ENCODE measurements around the gene CHPF2.

Gene CHPF2

DNA sequence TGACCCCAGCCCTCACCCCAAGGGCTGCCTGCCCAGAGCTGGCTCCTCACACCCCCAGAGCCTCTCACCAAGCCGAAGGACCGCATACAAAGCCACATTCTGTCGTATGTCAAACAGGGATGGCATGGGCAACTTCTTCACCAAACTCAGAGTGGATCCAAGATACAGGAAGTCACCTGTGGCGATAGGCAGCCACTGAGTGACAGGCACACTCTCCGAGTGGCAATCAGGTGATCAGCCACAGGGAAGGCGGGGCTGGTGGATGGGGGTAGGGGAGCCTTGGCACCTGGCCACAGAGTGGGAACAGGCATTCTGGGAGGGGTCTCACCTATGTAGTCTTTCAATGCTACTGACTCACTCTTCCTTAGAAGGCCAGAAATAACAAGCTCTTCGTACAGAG is 38.1 kb upstream of the CHPF2 start:
- no peak overlapping the region for H3K27ac ChIP-seq (ENCODE audit: low read length)
- H3K9ac ChIP-seq (ENCODE audit: low read length in 2 of 2), result no peak overlapping the region
- peaks cover 0 to 15% of the 10 kb centered on the region in 2 donors for H3K27me3 ChIP-seq (ENCODE audit: control insufficient read depth in 1 of 2, insufficient read depth in 2 of 2, low read length in 2 of 2)
- no peak overlapping the region for H3K4me3 ChIP-seq (ENCODE audit: low read length in 2 of 2)
- H3K4me1 ChIP-seq (ENCODE audit: control insufficient read depth, insufficient read depth, low read length), result no peaks in the 10 kb centered on the region
- no peaks in the 10 kb centered on the region for H3K36me3 ChIP-seq (ENCODE audit: control insufficient read depth in 2 of 2, insufficient read depth in 2 of 2, low read length in 2 of 2)
- no peaks in the 10 kb centered on the region for H3K9me3 ChIP-seq (ENCODE audit: control insufficient read depth in 2 of 2, low read length in 2 of 2)

DNA sequence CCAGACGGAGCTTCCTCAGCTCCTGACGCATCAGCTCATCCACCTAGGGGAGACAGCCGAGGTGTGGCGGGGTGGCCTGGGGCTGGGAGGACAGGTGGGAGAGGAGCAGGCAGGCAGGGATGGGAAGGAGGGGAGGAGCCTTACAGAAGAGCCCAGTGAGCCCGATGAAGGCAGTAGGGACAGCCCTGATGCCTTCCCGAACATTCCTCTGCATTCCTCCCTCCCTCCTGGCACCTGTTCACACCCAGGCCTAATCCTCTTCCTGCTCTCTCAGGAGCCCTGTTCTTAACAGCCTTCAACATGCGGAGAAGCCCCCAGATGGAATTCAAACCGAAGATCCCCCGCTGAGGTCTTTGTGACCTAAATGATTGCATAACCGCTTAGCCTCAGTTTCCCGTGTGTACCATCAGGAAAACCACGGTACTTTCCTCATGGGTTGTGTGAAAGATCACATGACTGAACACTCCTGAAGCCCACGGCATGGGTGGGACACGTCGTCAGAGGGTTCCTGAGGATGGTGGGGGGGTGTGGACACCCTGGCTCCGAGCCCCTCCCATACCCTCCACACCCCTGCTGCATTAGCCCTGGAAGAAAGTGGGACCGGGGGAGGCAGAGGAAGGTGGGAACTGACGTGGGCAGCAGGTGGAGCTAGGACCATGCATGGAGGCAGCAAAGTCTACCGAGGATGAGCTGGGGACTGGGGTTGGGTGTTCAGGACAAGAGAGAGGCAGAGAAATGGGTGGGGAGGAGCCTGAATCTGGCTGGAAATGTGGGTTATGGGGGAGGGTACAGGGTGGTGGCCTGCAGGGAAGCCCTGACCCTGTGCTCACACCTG is 36.5 kb upstream of the CHPF2 start:
- Histone ChIP-seq H3K4me3 (ENCODE audit: low read length in 2 of 2) (no peak overlapping the region), H3K4me1 (ENCODE audit: control insufficient read depth, insufficient read depth, low read length) (peaks cover 6% of the 10 kb centered on the region), H3K27ac (ENCODE audit: low read length) (no peak overlapping the region), H3K36me3 (ENCODE audit: control insufficient read depth in 2 of 2, insufficient read depth in 2 of 2, low read length in 2 of 2) (no peaks in the 10 kb centered on the region), H3K27me3 (ENCODE audit: control insufficient read depth in 1 of 2, insufficient read depth in 2 of 2, low read length in 2 of 2) (peaks cover 0 to 15% of the 10 kb centered on the region in 2 donors), H3K9ac (ENCODE audit: low read length in 2 of 2) (no peak overlapping the region), H3K9me3 (ENCODE audit: control insufficient read depth in 2 of 2, low read length in 2 of 2) (no peaks in the 10 kb centered on the region)

GRCh38 chr7:151197932-151198331 is 34.4 kb upstream of the CHPF2 start:
- Histone ChIP-seq H3K4me3 (ENCODE audit: low read length in 2 of 2) (no peak overlapping the region), H3K27me3 (ENCODE audit: control insufficient read depth in 1 of 2, insufficient read depth in 2 of 2, low read length in 2 of 2) (peaks cover 0 to 15% of the 10 kb centered on the region in 2 donors), H3K27ac (ENCODE audit: low read length) (no peak overlapping the region), H3K9me3 (ENCODE audit: control insufficient read depth in 2 of 2, low read length in 2 of 2) (no peaks in the 10 kb centered on the region), H3K4me1 (ENCODE audit: control insufficient read depth, insufficient read depth, low read length) (peaks cover 6% of the 10 kb centered on the region), H3K9ac (ENCODE audit: low read length in 2 of 2) (no peak overlapping the region), H3K36me3 (ENCODE audit: control insufficient read depth in 2 of 2, insufficient read depth in 2 of 2, low read length in 2 of 2) (no peaks in the 10 kb centered on the region)

GRCh38 chr7:151198945-151199848 is 33.1 kb upstream of the CHPF2 start:
- peaks cover 6% of the 10 kb centered on the region for H3K4me1 ChIP-seq (ENCODE audit: control insufficient read depth, insufficient read depth, low read length)
- H3K36me3 ChIP-seq (ENCODE audit: control insufficient read depth in 2 of 2, insufficient read depth in 2 of 2, low read length in 2 of 2), result no peaks in the 10 kb centered on the region
- H3K9ac ChIP-seq (ENCODE audit: low read length in 2 of 2), result no peak overlapping the region
- H3K27me3 ChIP-seq (ENCODE audit: control insufficient read depth in 1 of 2, insufficient read depth in 2 of 2, low read length in 2 of 2), result peaks cover 4 to 20% of the 10 kb centered on the region in 2 donors
- H3K27ac ChIP-seq (ENCODE audit: low read length), result no peak overlapping the region
- no peaks in the 10 kb centered on the region for H3K9me3 ChIP-seq (ENCODE audit: control insufficient read depth in 2 of 2, low read length in 2 of 2)
- H3K4me3 ChIP-seq (ENCODE audit: low read length in 2 of 2), result no peak overlapping the region

GRCh38 chr7:151201344-151201743 is 30.9 kb upstream of the CHPF2 start:
- Histone ChIP-seq H3K4me3 (ENCODE audit: low read length in 2 of 2) (no peak overlapping the region), H3K9me3 (ENCODE audit: control insufficient read depth in 2 of 2, low read length in 2 of 2) (no peaks in the 10 kb centered on the region)

DNA sequence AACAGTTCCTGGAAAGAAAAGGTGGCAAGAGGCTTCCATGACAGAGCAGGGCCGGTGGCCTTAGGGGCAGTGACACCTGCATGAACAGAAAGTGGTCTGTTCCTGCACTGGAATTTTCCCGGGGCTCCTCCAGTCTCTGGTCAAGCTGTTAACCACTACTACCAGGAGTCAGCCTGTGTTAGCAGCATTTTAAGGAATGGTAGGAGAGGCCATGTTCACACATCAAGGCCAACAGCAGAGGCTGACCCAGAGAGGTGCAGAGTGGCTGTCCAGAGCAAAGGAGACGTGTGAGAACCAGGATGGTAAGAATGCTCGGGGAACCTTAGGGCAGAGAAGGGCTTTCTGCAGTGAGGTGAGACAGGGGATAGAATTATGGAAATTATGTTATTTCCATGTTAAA is 30.5 kb upstream of the CHPF2 start:
- Histone ChIP-seq H3K27me3 (ENCODE audit: control insufficient read depth in 1 of 2, insufficient read depth in 2 of 2, low read length in 2 of 2) (peaks cover 9 to 15% of the 10 kb centered on the region in 2 donors), H3K9ac (ENCODE audit: low read length in 2 of 2) (no peak overlapping the region), H3K9me3 (ENCODE audit: control insufficient read depth in 2 of 2, low read length in 2 of 2) (no peaks in the 10 kb centered on the region), H3K36me3 (ENCODE audit: control insufficient read depth in 2 of 2, insufficient read depth in 2 of 2, low read length in 2 of 2) (no peaks in the 10 kb centered on the region), H3K27ac (ENCODE audit: low read length) (no peak overlapping the region), H3K4me3 (ENCODE audit: low read length in 2 of 2) (no peak overlapping the region), H3K4me1 (ENCODE audit: control insufficient read depth, insufficient read depth, low read length) (peaks cover 6% of the 10 kb centered on the region)

More at GRCh38 chr7:151201344-151201743, 30.9 kb upstream of the CHPF2 start:
- H3K36me3 ChIP-seq (ENCODE audit: control insufficient read depth in 2 of 2, insufficient read depth in 2 of 2, low read length in 2 of 2), result no peaks in the 10 kb centered on the region
- H3K27me3 ChIP-seq (ENCODE audit: control insufficient read depth in 1 of 2, insufficient read depth in 2 of 2, low read length in 2 of 2), result peaks cover 9 to 17% of the 10 kb centered on the region in 2 donors
- H3K9ac ChIP-seq (ENCODE audit: low read length in 2 of 2), result no peak overlapping the region
- H3K4me1 ChIP-seq (ENCODE audit: control insufficient read depth, insufficient read depth, low read length), result peaks cover 6% of the 10 kb centered on the region
- H3K27ac ChIP-seq (ENCODE audit: low read length), result no peak overlapping the region

- Histone ChIP-seq H3K4me3 (ENCODE audit: low read length in 2 of 2) (no peak overlapping the region), H3K36me3 (ENCODE audit: control insufficient read depth in 2 of 2, insufficient read depth in 2 of 2, low read length in 2 of 2) (no peaks in the 10 kb centered on the region), H3K27ac (ENCODE audit: low read length) (no peak overlapping the region), H3K27me3 (ENCODE audit: control insufficient read depth in 1 of 2, insufficient read depth in 2 of 2, low read length in 2 of 2) (peaks cover 9 to 14% of the 10 kb centered on the region in 2 donors), H3K4me1 (ENCODE audit: control insufficient read depth, insufficient read depth, low read length) (peaks cover 6% of the 10 kb centered on the region), H3K9me3 (ENCODE audit: control insufficient read depth in 2 of 2, low read length in 2 of 2) (no peaks in the 10 kb centered on the region), H3K9ac (ENCODE audit: low read length in 2 of 2) (no peak overlapping the region)
Observed at GRCh38 chr7:151202836-151203235, 29.4 kb upstream of the CHPF2 start.

DNA sequence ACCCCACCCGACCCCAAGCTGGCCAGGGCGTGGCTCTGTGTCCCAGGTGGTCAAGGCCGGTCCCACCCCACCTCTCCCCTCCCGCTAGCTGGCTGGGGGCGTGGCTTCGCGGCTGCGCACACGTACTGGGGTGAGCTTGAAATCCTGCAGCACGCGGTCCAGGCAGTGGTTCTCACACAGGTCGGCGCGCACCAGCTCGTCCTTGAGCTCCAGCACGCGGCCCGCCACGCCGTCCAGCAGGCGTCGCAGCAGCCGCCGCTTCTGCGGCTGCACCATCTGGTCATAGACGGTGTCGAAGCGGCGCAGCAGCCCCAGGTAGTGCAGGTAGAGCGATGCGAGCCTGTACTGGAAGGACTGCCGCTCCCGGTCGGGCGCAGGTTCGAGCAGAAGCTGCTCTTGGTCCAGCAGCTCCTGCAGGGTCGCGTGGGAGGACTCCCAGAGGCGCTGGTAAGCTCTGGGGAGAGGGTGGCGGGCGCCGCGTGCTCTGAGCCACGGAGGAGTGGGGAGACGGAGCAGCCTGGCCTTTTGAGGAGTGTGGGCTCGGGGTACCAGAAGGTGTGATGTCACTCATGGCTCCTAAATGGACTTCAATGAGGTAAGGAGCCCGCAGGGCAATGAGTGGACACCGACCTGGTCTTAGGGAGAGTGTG is 27.8 kb upstream of the CHPF2 start:
- H3K27ac ChIP-seq (ENCODE audit: low read length), result no peak overlapping the region
- H3K9me3 ChIP-seq (ENCODE audit: control insufficient read depth in 2 of 2, low read length in 2 of 2), result no peaks in the 10 kb centered on the region
- no peak overlapping the region for H3K9ac ChIP-seq (ENCODE audit: low read length in 2 of 2)
- no peak overlapping the region for H3K4me3 ChIP-seq (ENCODE audit: low read length in 2 of 2)
- peaks cover 9 to 14% of the 10 kb centered on the region in 2 donors for H3K27me3 ChIP-seq (ENCODE audit: control insufficient read depth in 1 of 2, insufficient read depth in 2 of 2, low read length in 2 of 2)
- peaks cover 4% of the 10 kb centered on the region for H3K4me1 ChIP-seq (ENCODE audit: control insufficient read depth, insufficient read depth, low read length)
- no peaks in the 10 kb centered on the region for H3K36me3 ChIP-seq (ENCODE audit: control insufficient read depth in 2 of 2, insufficient read depth in 2 of 2, low read length in 2 of 2)

DNA sequence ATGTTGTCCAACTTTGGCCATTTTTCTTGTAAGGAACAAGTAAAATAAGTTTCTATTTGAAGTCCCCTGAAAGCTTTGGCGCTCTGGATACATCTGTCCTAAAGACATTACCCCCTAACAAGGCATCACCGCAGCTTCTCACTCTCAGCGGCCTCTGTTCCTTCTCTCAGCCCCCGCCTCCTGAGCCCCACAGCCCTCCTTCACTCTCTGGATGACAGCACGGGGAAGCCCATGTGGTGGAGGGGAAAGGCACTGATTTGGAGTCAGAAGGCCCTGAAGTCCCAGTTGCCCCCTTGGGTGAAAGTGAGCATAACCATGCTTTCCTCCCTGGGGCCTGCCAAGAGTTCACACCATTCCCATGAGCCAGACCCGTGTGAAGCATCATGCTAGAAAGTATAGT is 26.6 kb upstream of the CHPF2 start:
- H3K4me1 ChIP-seq (ENCODE audit: control insufficient read depth, insufficient read depth, low read length), result no peaks in the 10 kb centered on the region
- H3K36me3 ChIP-seq (ENCODE audit: control insufficient read depth in 2 of 2, insufficient read depth in 2 of 2, low read length in 2 of 2), result no peaks in the 10 kb centered on the region
- peaks cover 9 to 14% of the 10 kb centered on the region in 2 donors for H3K27me3 ChIP-seq (ENCODE audit: control insufficient read depth in 1 of 2, insufficient read depth in 2 of 2, low read length in 2 of 2)
- H3K27ac ChIP-seq (ENCODE audit: low read length), result no peak overlapping the region
- H3K9me3 ChIP-seq (ENCODE audit: control insufficient read depth in 2 of 2, low read length in 2 of 2), result no peaks in the 10 kb centered on the region
- no peak overlapping the region for H3K9ac ChIP-seq (ENCODE audit: low read length in 2 of 2)
- no peak overlapping the region for H3K4me3 ChIP-seq (ENCODE audit: low read length in 2 of 2)

GRCh38 chr7:151206914-151207313 is 25.4 kb upstream of the CHPF2 start:
- Histone ChIP-seq H3K36me3 (ENCODE audit: control insufficient read depth in 2 of 2, insufficient read depth in 2 of 2, low read length in 2 of 2) (no peaks in the 10 kb centered on the region), H3K9ac (ENCODE audit: low read length in 2 of 2) (no peak overlapping the region), H3K9me3 (ENCODE audit: control insufficient read depth in 2 of 2, low read length in 2 of 2) (no peaks in the 10 kb centered on the region), H3K4me3 (ENCODE audit: low read length in 2 of 2) (no peak overlapping the region), H3K27ac (ENCODE audit: low read length) (no peak overlapping the region), H3K27me3 (ENCODE audit: control insufficient read depth in 1 of 2, insufficient read depth in 2 of 2, low read length in 2 of 2) (peaks cover 9 to 13% of the 10 kb centered on the region in 2 donors), H3K4me1 (ENCODE audit: control insufficient read depth, insufficient read depth, low read length) (no peaks in the 10 kb centered on the region)

All from stomach smooth muscle (tissue), 2 donors.